HG03575 (cell line): ENCODE results near the gene TSEN54.

ENCODE experiments used
- ATAC-seq: cut with Tn5 transposase; IDR thresholded peaks from one replicate; pipeline ENCODE4 v1.9.1; 2021; ENCODE audit not compliant: unreplicated experiment, insufficient number of reproducible peaks, low FRiP score; ENCODE audit errors: extremely low read depth

Gene TSEN54

DNA sequence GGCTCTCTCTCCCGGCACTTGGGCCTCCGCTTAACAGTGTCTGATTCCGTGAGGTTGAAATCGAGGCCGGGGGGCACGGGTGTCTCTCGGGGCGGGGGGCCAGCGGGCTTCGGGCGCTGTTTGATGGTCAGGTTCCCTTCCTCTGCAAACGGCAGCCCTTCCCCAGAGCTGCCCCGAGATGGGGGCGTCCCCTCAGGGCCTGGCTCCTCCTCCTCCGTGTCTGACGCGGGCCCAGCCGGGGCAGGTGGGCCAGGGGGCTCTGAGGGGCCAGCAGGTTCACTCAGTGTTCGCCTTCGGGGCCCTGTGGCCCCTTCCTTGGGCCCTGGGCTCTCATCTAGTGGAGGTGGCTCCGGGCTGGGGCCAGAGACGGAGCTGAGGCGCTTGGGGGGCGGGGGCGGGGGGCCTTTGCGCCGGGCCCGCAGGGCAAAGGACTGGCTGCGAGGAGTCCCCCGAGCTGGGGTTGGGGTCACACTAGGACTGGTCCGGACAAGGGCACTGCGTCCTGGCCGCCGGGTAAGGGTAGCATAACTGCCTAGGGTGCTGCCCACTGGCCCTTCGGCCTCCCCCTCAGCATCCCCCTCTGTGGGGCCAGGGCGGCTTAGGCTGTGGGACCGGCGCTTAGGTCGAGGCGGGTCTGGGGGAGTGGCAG is 14.1 kb upstream of the TSEN54 start:
- no peak for ATAC-seq

GRCh38 chr17:75502721-75503329 is 13.5 kb upstream of the TSEN54 start:
- ATAC-seq = no peak

DNA sequence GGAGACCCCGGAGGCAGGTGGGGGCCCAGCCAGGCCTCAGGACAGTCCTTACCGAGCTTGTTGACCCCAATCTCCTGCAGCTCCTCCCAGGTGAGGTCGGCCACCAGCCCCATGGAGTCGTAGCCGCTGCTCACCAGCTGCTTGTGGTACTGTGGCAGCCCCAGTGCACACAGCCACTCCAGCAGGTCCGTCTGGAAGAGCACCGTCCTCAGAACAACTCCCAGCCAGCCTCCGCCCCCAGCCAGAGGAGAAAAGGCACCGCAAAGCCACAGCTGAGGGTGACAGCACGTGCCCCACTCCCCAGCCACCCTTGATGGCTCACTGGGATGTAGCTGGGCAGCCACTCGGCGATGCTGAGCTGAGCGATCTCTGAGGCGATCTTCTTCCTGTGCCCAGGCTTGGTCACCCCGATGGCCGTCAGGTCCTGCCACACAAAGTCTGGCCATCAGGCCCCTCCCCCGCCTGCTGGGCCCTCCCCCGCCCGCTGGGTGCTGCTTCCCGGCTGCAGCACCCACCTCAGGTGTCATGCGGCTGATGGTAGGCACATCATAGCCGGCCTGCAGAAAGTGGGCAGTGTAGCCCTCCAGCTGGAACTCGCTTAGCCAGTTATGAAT is 12.9 kb upstream of the TSEN54 start:
- no peak for ATAC-seq

DNA sequence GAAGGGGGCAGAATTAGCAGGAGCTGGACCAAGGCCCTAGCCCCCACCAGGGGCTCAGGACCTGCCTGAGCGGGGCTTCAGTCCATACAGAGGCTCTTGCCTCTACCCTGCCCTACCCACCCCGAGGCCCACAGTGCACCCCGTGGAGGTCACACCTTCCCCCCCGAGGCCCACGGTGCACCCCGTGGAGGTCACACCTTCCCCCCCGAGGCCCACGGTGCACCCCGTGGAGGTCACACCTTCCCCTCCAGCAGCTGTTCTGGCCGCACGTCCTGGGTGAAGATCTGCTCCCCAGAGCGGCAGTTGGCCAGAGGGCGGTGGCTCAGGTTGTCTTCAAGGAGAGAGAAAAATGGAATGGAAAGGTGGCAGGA is 12.4 kb upstream of the TSEN54 start:
- ATAC-seq = no peak

GRCh38 chr17:75504347-75505151 is 11.8 kb upstream of the TSEN54 start:
- ATAC-seq = no peak

DNA sequence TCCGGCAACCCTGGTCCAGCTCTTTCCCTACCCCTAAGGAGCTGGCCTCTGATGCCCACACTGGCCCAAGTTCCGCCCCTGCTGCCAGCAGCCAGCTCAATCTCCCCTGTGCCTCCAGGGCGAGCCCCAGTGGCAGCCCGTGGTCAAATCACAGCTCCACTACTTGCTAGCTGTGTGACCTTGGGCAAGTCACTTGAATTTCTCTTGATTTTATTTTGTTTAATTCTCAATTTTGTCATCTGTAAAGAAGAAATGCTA is 11.2 kb upstream of the TSEN54 start:
- ATAC-seq = no peak

DNA sequence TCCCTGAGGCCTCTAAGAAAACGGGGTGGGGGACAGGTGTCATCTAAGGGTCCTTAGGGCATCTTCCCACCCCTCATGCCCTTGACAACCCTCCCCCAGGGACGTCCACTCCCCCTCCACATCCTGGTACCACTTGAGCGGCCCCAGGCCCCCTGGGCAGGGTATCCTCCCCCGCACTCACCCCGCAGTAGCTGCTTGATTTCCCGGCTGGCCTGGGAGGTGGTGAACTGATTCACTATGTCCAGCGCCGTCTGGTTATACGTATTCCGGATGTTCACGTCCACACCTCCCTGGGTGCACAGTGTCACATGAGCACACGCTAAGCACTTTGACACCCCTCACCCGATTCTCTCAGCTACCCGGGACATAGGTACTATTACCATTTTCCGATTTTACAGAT is 10.7 kb upstream of the TSEN54 start:
- ATAC-seq = no peak

DNA sequence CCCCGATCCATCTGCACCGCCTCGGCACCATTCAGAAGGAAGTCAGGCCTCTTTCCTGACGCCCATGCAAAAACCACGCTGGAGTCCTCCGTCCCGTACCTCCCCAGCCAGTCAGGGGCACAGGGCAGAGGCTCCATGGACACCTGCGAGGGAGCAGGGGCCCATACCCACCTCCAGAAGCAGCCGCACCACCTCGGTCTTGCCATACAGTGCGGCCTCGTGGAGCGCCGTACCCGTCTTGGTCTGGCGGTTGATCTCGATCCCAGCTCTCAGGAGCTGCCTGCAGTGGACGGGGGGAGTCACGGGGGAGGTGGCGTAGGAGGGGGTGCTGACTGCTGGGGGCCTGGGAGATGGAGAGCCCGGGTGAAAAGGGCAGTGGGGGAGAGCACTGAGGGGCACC is 10.2 kb upstream of the TSEN54 start:
- ATAC-seq = no peak

GRCh38 chr17:75506888-75507287 is 9.4 kb upstream of the TSEN54 start:
- no peak for ATAC-seq

DNA sequence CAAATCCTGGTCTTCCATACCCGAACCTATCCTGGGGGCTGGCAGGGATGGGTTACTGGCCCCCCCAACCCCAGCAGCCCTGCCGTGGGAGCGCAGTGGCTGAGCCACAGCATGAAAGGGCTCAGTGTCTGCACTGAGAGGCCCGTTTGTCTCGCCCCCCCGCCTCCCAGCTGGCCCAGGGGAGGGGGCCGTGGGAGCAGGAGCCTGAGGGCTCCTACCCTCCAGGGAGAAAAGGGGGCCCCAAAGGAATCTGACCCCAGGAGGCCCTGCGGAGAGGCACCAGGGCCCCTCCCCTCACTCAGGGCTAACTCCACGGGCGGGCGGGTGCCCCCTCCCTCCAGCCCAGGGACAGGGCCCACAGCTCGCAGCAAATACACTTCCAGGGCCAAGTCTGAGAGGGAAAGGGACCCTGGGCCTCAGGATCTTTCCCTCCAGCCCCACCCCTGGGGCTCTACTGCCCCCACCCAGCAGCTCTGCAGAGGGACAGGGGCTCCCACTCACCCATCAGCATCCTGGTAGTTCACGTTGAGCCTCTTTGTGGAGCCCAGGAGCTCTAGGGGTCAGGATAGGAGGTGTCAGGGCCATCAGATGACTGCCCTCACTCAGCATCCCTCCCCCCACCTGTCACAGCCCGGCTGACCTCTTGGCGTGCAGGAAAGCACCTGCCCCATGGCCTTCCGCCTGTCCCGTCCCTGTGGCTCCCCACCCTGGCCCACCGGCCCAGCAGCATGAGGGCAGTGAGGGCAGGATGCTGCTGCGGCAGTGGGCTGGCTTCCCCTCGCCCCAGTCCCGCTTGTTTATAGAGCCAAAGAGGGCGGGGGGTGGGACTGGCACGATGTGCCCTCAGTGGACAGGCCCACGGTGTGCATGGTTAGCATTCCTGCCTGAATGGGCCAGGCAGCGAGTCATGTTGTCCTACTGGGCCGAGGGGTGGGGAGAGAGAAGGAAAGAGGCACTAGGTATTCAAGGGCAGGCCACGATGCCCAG is 8.3 kb upstream of the TSEN54 start:
- ATAC-seq = no peak

DNA sequence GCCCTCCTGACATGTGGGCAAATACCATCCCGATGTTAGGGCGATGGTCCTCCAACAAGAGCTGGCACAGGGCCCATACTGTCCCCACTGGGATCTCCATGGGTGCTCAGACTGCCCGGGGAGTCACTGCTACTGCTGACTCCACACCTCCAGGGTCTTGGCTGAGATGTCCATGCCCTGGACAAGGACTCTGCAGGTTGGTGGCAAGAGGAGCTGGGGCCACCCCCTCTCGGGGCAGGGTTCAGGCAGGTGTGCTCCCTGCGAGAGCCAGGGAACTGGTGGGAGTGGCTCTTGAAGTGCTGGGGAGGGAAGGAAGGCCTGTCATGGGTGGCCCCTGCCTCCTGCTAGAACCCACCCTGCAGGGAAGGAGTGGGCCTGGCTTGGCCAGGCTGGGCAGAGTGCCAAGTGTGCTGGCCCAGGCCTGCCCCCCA is 7.4 kb upstream of the TSEN54 start:
- no peak for ATAC-seq

GRCh38 chr17:75509528-75510258 is 6.6 kb upstream of the TSEN54 start:
- no peak for ATAC-seq

DNA sequence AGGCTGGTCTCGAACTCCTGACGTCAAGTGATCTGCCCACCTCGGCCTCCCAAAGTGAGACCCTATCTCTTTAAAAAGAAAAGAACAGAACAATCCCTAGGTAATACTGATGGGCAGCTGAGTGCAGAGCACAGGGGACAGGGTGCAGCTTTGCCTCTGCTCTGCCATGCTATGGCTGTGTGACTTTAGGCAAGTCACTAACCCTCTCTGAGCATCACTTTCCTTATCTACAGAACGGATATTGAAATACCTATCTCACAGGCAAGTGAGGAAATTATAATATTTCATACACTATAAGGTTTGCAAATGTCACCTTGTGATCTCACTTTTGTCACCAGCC is 5.1 kb upstream of the TSEN54 start:
- no peak for ATAC-seq

GRCh38 chr17:75511610-75512575 is 4.4 kb upstream of the TSEN54 start:
- no peak for ATAC-seq

GRCh38 chr17:75512926-75513640 is 3.2 kb upstream of the TSEN54 start:
- ATAC-seq = no peak

GRCh38 chr17:75513641-75514000 is 2.7 kb upstream of the TSEN54 start:
- no peak for ATAC-seq

GRCh38 chr17:75514299-75514918 is 1.9 kb upstream of the TSEN54 start:
- ATAC-seq = no peak
